CD4-positive, alpha-beta T cell treated with Interleukin-4 for 1 hour (primary cell): ENCODE results near the gene ROPN1L.
"Not testable (repeated sequence)": the region's sequence is repeated elsewhere in the genome, so short reads cannot be mapped to it uniquely, and the experiment has no call there.

Source experiments
- DNase-seq, 2 donors: peaks; one replicate each; pipeline ENCODE4 v3.0.0-alpha.2; 2020 to 2022

Gene ROPN1L

GRCh38 chr5:10503321-10503720 is 61.6 kb downstream of the ROPN1L start:
- DNase-seq: no peak

GRCh38 chr5:10503997-10504793 is 62.5 kb downstream of the ROPN1L start:
- DNase-seq: no peak

- peak in 1 of 2 donors; percentile 53 for DNase-seq
Measured at GRCh38 chr5:10505517-10506095, 63.9 kb downstream of the ROPN1L start.

- DNase-seq: no peak
Measured at GRCh38 chr5:10506535-10506934, 64.9 kb downstream of the ROPN1L start.

- no peak for DNase-seq
Measured at GRCh38 chr5:10507575-10508096, 66.0 kb downstream of the ROPN1L start.

- no peak for DNase-seq
Measured at GRCh38 chr5:10509575-10509974, 67.9 kb downstream of the ROPN1L start.

GRCh38 chr5:10511741-10512640 is 70.3 kb downstream of the ROPN1L start:
- no peak for DNase-seq

GRCh38 chr5:10513501-10514442 is 72.1 kb downstream of the ROPN1L start:
- no peak for DNase-seq

- not testable (repeated sequence) for DNase-seq
Measured at GRCh38 chr5:10514572-10514971, 72.9 kb downstream of the ROPN1L start.
